Astrocyte (in vitro differentiated cells and primary cell): ENCODE data around the gene MOSMO.

Source experiments
- EZH2 ChIP-seq: IDR thresholded peaks from 2 replicates; pipeline ENCODE4 v1.6.1; 2012; ENCODE audit warnings: mild to moderate bottlenecking, low read length, inconsistent platforms; ENCODE audit not compliant: insufficient read depth
- TF ChIP-seq, protein P1 (sequence below): IDR thresholded peaks from 2 replicates; pipeline ENCODE4 v1.5.1; 2011; ENCODE audit warnings: low read depth, mild to moderate bottlenecking, inconsistent platforms, low read length, moderate library complexity; ENCODE audit not compliant: insufficient read depth

DNA sequence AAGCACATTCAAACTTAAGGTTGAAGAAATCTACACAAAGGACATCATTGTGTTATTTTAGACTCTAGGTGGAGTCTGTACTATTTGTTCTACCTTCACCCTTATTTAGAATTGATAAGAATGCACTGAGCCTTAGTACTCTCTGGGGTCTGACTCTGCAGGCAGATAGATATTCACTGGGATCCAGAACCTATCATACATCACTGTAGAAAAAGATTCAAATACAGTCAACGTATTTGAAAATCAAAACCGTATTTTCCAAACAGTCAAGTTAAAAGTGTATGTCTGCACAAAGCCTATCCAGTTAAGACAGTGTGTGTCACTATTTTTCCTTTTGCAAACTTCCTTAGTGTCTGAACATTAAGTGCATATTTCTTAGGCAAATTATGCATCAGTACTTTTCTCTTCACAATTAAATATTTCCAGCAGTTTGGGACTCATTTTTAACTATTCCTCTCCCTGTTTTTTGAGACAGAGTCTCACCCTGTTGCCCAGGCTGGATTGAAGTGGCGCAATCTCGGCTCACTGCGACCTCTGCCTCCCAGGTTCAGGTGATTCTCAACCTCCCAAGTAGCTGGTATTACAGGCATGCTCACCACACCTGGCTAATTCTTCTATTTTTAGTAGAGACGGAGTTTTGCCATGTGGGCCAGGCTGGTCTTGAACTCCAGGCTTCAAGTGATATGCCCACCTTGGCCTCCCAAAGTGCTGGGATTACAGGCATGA is 22.3 kb downstream of the MOSMO start:
- TF ChIP-seq, protein P1, sequence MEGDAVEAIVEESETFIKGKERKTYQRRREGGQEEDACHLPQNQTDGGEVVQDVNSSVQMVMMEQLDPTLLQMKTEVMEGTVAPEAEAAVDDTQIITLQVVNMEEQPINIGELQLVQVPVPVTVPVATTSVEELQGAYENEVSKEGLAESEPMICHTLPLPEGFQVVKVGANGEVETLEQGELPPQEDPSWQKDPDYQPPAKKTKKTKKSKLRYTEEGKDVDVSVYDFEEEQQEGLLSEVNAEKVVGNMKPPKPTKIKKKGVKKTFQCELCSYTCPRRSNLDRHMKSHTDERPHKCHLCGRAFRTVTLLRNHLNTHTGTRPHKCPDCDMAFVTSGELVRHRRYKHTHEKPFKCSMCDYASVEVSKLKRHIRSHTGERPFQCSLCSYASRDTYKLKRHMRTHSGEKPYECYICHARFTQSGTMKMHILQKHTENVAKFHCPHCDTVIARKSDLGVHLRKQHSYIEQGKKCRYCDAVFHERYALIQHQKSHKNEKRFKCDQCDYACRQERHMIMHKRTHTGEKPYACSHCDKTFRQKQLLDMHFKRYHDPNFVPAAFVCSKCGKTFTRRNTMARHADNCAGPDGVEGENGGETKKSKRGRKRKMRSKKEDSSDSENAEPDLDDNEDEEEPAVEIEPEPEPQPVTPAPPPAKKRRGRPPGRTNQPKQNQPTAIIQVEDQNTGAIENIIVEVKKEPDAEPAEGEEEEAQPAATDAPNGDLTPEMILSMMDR, result no peak
- no peak for TF ChIP-seq EZH2
